GM18499 (cell line): ENCODE data around the gene TIMP1.

ENCODE experiments used
- ATAC-seq: cut with Tn5 transposase; IDR thresholded peaks from one replicate; pipeline ENCODE4 v1.9.1; 2021; ENCODE audit warnings: moderate number of reproducible peaks; ENCODE audit not compliant: insufficient read depth, unreplicated experiment

The TIMP1 gene

GRCh38 chrX:47572773-47573340 lies 9.4 kb upstream of the TIMP1 start:
- no peak for ATAC-seq

DNA sequence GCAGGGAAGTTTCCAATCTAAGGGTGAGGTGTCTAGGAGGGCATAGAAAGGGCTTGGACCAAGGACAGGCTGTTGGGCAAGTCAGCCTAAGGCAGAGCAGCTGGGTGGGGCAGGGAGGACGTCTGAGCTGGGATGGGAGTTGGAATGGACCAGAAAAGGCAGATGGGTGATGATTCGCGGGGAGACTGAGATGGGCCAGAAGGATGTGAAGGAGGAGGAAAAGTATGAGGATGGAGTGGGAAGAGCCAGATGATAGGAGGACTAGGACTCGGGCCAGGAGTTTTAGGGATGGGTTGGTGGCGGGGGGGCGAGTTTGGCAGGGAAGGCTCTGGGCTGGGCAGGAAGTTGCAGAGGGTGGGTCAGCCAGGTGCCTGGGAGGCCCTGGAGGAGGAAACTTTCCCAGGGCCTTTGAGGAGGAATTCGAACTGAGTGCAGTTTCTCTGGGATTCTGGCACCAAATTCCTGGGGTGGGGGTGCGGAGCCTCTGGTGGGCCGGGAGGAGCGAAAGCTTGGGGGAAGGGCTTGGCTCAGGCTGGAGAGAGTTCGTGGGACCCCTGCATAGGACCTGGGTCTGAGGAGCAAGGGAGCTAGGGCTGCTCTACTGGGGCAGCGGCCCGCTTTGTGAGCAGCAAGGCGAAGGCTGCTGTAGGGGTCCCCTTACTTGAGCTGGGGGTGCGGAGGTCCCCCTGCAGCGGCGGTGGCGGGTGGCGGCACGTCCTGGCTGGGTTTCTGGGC lies 8.7 kb upstream of the TIMP1 start:
- ATAC-seq: no peak

DNA sequence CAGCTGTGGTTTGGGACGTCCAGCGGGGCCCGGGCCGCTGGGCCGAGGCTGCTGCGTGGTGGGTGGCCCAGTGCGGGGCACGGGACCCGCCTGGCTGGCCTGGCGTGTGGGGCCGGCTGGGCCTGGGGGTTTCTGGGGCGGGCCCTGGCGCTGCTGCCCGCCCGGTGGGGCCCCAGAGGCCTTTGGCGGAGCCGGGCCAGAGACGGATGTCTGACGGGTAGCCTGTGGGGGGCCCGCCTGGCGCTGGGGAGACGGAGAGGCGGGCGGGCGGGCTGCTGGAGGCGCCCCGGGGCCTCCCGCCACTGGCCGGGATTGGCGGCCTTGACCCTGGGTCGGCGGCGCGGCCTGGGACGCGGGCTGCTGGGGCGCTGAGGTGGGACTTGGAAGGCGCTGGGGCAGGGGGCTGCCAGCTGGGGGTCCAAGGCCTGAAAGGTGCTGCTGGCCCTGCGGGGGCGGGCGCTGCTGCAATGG lies 8.1 kb upstream of the TIMP1 start:
- no peak for ATAC-seq

DNA sequence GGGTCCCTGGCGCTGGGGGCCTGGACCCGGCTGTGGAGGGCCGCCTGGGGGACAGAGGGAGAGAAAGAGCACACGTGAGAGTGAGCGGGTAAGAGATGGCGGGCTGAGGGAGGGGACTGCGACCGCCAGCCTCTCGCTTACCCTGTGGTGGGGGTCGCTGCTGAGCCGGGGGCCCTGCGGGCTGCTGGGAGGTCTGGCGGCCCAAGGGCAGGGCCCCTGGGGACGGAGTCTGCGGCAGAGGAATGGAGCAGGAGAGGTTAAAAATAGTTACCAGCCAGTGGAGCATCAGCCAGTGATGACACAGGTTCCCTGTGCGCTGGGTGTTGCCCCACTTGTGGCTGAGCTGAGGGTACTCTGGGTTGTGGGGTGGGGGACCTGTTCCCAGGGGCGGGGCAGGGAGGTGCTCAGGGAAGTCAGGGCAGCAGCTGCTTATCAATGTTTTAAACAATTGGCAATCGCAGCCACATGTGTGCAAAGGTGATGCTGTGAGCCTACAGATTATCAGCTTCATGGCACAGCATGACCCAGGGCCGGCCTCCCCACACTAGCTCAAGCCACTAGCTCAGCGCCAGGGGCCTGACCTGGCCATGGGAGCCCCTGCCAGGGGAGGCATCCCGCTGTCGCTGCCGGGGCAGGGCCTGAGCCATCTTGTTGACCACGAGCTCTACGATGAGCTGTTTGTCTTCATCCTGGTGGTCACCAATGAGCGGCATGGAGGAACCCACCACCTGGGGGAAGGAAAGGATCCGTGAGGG lies 7.5 kb upstream of the TIMP1 start:
- ATAC-seq: no peak

DNA sequence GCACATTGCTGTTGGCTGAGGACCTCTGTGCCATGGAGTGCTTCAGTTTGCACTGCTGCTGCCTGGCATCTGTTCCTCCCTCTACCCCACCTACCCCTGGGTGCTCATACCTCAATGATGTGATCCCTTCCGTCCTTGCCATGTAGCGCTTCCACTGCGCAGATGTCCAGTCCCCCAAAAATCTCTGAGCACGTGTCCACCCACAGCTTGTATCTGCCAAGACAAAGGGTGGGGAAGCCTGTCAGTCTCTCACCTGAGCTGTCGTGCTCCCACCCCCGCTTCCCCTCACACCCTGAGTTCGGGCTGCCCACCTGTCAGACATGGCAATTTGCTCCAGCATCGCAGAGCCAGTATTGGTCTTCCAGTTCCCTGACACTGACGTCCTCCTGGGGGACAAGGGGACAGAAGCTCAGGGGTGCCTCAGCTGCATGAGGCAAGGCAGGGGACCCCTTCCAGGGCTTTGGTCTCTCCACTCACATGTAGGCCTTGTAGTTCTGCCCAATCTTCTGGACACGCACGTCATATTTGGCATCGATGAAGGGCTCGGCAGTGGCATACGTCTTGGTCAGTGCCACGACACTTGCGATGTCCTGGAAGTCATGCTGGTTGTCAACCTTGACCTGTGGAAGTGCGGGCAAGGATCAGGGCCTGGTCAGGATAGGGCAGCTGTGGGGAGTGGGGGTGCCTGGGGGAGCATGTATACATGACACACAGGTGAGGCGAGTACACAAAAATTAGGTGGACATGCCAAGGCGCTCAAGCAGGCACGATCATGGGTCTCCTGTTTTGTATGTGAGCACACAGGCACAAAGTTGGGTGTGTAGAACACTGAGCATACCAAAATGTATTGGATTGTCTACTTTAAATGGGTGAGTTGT lies 6.0 kb upstream of the TIMP1 start:
- no peak for ATAC-seq

GRCh38 chrX:47577424-47577823 lies 4.8 kb upstream of the TIMP1 start:
- no peak for ATAC-seq

- no peak for ATAC-seq
Observed at GRCh38 chrX:47577901-47578300, 4.3 kb upstream of the TIMP1 start.

- ATAC-seq: no peak
Observed at GRCh38 chrX:47578692-47579091, 3.5 kb upstream of the TIMP1 start.

DNA sequence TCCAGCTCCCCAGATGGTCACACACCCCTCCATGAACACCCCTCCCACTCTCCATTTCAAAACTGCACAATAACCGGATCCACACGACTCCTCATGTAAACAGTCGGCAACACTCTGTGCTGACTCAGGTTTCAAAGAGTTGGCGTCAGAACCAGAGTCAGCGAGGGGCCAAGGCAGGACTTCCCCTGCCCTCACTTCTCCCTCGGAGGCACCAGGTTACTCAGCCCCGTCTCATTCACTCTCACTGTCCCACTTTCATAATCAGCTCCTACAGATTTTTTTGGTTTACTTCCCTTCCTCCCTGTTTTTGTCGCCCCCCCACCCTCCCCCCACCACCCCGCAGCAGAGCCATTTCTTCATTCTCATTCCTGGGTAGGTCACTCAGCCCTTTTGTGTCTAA lies 2.7 kb upstream of the TIMP1 start:
- no peak for ATAC-seq

GRCh38 chrX:47583240-47583861 lies 1.1 kb downstream of the TIMP1 start:
- ATAC-seq: no peak

- ATAC-seq: no peak
Observed at GRCh38 chrX:47584714-47585113, 2.5 kb downstream of the TIMP1 start.

DNA sequence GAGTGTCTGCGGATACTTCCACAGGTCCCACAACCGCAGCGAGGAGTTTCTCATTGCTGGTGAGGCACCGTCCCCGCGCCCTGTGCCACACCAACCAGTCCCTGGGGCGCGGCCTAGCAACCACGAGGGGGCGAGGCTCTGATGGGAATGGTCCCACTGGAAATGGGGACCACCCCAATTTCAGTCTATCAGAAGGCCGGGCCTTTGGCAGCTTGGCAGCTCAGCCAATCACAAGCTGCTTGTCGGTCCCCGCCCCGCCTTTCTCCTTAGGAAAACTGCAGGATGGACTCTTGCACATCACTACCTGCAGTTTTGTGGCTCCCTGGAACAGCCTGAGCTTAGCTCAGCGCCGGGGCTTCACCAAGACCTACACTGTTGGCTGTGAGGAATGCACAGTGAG lies 3.0 kb downstream of the TIMP1 start:
- ATAC-seq: no peak

- no peak for ATAC-seq
Observed at GRCh38 chrX:47586043-47586787, 4.0 kb downstream of the TIMP1 start.

- ATAC-seq: no peak
Observed at GRCh38 chrX:47587091-47587891, 5.1 kb downstream of the TIMP1 start.

- no peak for ATAC-seq
Observed at GRCh38 chrX:47587906-47588735, 5.9 kb downstream of the TIMP1 start.

DNA sequence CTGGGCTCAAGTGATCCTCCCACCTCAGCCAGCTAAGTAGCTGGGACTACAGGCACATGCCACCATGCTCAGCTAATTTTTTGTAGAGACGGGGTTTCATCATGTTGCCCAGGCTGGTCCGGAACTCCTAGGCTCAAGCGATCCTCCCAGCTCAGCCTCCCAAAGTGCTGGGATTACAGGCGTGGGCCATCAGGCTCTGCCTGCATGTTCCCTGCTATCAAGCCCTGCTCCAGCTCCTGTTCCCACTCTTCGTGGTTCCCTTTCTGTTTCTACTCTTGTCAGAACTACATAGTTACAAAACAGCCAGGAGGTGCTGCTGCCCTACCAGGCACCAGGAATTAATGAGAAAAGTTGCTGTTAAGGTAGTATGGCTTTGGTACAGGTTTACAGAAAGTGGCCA lies 8.7 kb downstream of the TIMP1 start:
- ATAC-seq: no peak

GRCh38 chrX:47593522-47593921 lies 11.3 kb downstream of the TIMP1 start:
- no peak for ATAC-seq
